K562 (cell line): ENCODE results near the gene FAM200A. TPM values are rescaled to one million over a fixed set of nuclear protein-coding genes. Genes with fewer than 3 reads are reported as not detected.

ENCODE experiments used
- ARNT ChIP-seq, 2 experiments: fragments of 450-650 bp; IDR thresholded peaks; 2 replicates each; pipeline ENCODE4 v1.6.1; 2016; ENCODE audit warnings: mild to moderate bottlenecking in 1 of 2
- ATF7 ChIP-seq: fragments of 450-650 bp; IDR thresholded peaks from 2 replicates; pipeline ENCODE4 v1.7.1; 2014; ENCODE audit warnings: mild to moderate bottlenecking, moderate library complexity
- CBFB ChIP-seq: sonication (generic); formaldehyde crosslinking; IDR thresholded peaks from 2 replicates; pipeline ENCODE4 v1.4.0; 2020; ENCODE audit warnings: mild to moderate bottlenecking, missing genetic modification reagents
- CSDE1 ChIP-seq, 2 experiments: fragments of 450-650 bp; IDR thresholded peaks; 2 replicates each; pipeline ENCODE4 v1.6.1; 2016; ENCODE audit warnings: mild to moderate bottlenecking in 1 of 2
- ELF2 ChIP-seq: fragments of 250-450 bp; sonication (Bioruptor Pico); IDR thresholded peaks from 2 replicates; pipeline ENCODE4 v1.5.0; 2021; ENCODE audit warnings: mild to moderate bottlenecking
- ESRRA ChIP-seq: fragments of 450-650 bp; IDR thresholded peaks from 2 replicates; pipeline ENCODE4 v1.6.1; 2014; ENCODE audit warnings: low read depth, mild to moderate bottlenecking, moderate library complexity, borderline replicate concordance
- FOXM1 ChIP-seq, 2 experiments: fragments of 450-650 bp in 1 of 2; sonication (generic) in 1 of 2; formaldehyde crosslinking in 1 of 2; IDR thresholded peaks; 2 replicates each; pipeline versions ENCODE4 v1.6.1 to v1.9.0; 2017 to 2022; ENCODE audit warnings: low read depth in 2 of 2, mild to moderate bottlenecking in 2 of 2, missing genetic modification reagents in 1 of 2, moderate library complexity in 1 of 2
- MCM7 ChIP-seq, 2 experiments: fragments of 450-650 bp; IDR thresholded peaks; 2 replicates each; pipeline ENCODE4 v1.6.1; 2016 to 2018
- PHF8 ChIP-seq: fragments of 200-600 bp; sonication (generic); IDR thresholded peaks from 2 replicates; pipeline ENCODE4 v1.6.1; 2012; ENCODE audit warnings: mixed run types, mild to moderate bottlenecking, inconsistent platforms, low read length, moderate library complexity, borderline replicate concordance
- POLR2AphosphoS2 ChIP-seq: IDR thresholded peaks from 2 replicates; pipeline ENCODE4 v1.6.1; 2012; ENCODE audit warnings: low read length, improper control_type of control experiment
- SMAD4 ChIP-seq: fragments of 250-450 bp; sonication (Bioruptor Pico); conservative IDR thresholded peaks from 2 replicates; pipeline ENCODE4 v1.8.0; 2021; ENCODE audit warnings: inconsistent platforms, mild to moderate bottlenecking, moderate library complexity
- STAT5A ChIP-seq: IDR thresholded peaks from 2 replicates; pipeline ENCODE4 v1.6.1; 2012; ENCODE audit warnings: low read length, inconsistent platforms, borderline replicate concordance
- TAF7 ChIP-seq: fragments of 450-650 bp; IDR thresholded peaks from 2 replicates; pipeline ENCODE4 v1.6.1; 2016; ENCODE audit warnings: missing genetic modification characterization, missing compliant biosample characterization
- TBP ChIP-seq: optimal IDR thresholded peaks from 2 replicates; pipeline ENCODE3; 2011; ENCODE audit warnings: low read depth, low read length, improper control_type of control experiment
- TRIM24 ChIP-seq, 2 experiments: fragments of 450-650 bp; IDR thresholded peaks; 2 replicates each; pipeline ENCODE4 v1.6.1; 2016
- ZBTB17 ChIP-seq: fragments of 450-650 bp; formaldehyde crosslinking; IDR thresholded peaks from 2 replicates; pipeline ENCODE4 v1.4.0; 2020; ENCODE audit warnings: mild to moderate bottlenecking
- polyA plus RNA-seq, 8 experiments: library from polyadenylated mRNA; depleted of rRNA in 4 of 8; stranded (reverse) in 5 of 8; unstranded in 3 of 8; fragments of >200 nt; fragmentation: Nextera tagmentation in 2 of 8; fragmentation: Illumina TruSeq in 1 of 8; extraction: Ambion mirVana in 2 of 8; extraction: Trizol in 1 of 8; gene quantifications; 2 replicates each; pipeline versions ENCODE4 v1.2.1 to v1.2.3, GENCODE V29; 2011 to 2014; ENCODE audit warnings: inconsistent platforms in 1 of 8, missing spikeins in 1 of 8
- total RNA-seq, 7 experiments: library from RNA; depleted of rRNA in 6 of 7; stranded (reverse); fragments of >200 nt in 6 of 7; fragmentation: Illumina TruSeq in 2 of 7; extraction: Trizol in 2 of 7; gene quantifications; 2 replicates each; pipeline versions ENCODE4 v1.2.1 to v1.2.3, GENCODE V29; 2011 to 2021; ENCODE audit warnings: low replicate concordance in 1 of 7
- TF ChIP-seq, protein P1 (sequence below), 2 experiments: fragments of 450-650 bp in 1 of 2; sonication (generic) in 1 of 2; formaldehyde crosslinking; conservative IDR thresholded peaks; 2 replicates each; pipeline versions ENCODE4 v1.4.0 to v1.8.1; 2020 to 2022; ENCODE audit warnings: mild to moderate bottlenecking in 1 of 2, missing genetic modification reagents in 1 of 2
- TF ChIP-seq, protein P2 (sequence below): fragments of 200-800 bp; sonication (Bioruptor generic); IDR thresholded peaks from 2 replicates; pipeline ENCODE4 v1.6.1; 2017; ENCODE audit warnings: missing genetic modification characterization, missing compliant biosample characterization
- TF ChIP-seq, protein P3 (sequence below): fragments of 450-650 bp; formaldehyde crosslinking; IDR thresholded peaks from 2 replicates; pipeline ENCODE4 v1.4.0; 2020; ENCODE audit warnings: mild to moderate bottlenecking
- TF ChIP-seq, protein P4 (sequence below): fragments of 450-650 bp; IDR thresholded peaks from 2 replicates; pipeline ENCODE4 v1.6.1; 2016
- TF ChIP-seq, protein P5 (sequence below): fragments of 200-800 bp; sonication (Bioruptor generic); IDR thresholded peaks from 2 replicates; pipeline ENCODE4 v1.6.1; 2017; ENCODE audit warnings: missing genetic modification characterization, missing compliant biosample characterization

Gene FAM200A
- total and polyA plus RNA-seq, 9 of the 15 experiments (the other 6 are each of a cell fraction or from before 2014, with no cell fraction given) = 3.3 to 11.2 (median 8.3) TPM

DNA sequence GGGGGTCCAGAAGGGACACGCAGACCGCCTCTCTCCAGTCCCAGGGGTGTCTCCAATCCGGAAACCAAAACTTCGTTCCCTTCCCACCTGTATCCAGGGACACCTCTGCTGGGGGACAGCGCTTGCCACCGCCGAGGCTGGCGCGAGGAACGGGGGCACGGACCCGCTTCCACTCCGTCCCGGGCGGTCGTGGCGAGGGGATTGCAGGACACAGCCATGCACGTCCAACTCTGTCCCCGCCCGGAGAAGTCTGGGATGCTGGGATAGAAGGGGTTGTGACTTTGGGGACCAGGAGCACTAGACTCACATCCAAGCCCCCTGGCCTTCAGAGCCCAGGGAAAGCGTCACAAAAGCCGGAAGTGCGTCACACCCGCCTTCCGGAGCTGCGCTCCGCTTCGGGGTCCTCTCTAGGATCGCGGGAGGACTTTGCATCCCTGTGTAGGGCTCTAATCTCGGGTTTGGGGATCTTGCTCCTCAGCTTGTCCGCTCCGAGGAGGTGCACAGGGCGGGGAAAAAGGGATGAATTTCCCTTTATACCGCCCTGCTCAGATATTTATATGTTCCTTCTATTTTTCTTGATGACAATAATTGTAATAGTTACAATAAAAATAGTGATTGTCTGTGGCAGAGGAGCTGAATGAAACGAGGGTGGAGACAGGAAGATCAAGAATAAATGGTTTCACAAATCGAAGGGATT, at the start of gene FAM200A (continued):
- TF ChIP-seq, protein P1, sequence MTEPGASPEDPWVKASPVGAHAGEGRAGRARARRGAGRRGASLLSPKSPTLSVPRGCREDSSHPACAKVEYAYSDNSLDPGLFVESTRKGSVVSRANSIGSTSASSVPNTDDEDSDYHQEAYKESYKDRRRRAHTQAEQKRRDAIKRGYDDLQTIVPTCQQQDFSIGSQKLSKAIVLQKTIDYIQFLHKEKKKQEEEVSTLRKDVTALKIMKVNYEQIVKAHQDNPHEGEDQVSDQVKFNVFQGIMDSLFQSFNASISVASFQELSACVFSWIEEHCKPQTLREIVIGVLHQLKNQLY (CRISPR knock-in tag; conservative IDR thresholded peaks at IDR 0.05) = 0 out of 4 replicates have a peak, but pooled peaks of 1 of the 2 experiments have one; percentile 82
- peak; percentile 70 for TF ChIP-seq ESRRA
- 0 out of 4 replicates have a peak, but pooled peaks of 1 of the 2 experiments have one; percentile 20 for TF ChIP-seq TRIM24 (IDR thresholded peaks at IDR 0.05)
- TF ChIP-seq POLR2AphosphoS2 = peak; percentile 73; the same call in 1 of the 2 replicates
- TF ChIP-seq ARNT (IDR thresholded peaks at IDR 0.05) = peak in 1 of 2 experiments; percentile 85; a peak in 1 of 4 replicates
- TF ChIP-seq, protein P2, sequence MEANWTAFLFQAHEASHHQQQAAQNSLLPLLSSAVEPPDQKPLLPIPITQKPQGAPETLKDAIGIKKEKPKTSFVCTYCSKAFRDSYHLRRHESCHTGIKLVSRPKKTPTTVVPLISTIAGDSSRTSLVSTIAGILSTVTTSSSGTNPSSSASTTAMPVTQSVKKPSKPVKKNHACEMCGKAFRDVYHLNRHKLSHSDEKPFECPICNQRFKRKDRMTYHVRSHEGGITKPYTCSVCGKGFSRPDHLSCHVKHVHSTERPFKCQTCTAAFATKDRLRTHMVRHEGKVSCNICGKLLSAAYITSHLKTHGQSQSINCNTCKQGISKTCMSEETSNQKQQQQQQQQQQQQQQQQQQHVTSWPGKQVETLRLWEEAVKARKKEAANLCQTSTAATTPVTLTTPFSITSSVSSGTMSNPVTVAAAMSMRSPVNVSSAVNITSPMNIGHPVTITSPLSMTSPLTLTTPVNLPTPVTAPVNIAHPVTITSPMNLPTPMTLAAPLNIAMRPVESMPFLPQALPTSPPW (CRISPR knock-in tag) = peak; percentile 67
- TF ChIP-seq ATF7 = peak; percentile 84
- peak; percentile 43; the same call in 1 of the 2 replicates for TF ChIP-seq TAF7
- TF ChIP-seq, protein P3, sequence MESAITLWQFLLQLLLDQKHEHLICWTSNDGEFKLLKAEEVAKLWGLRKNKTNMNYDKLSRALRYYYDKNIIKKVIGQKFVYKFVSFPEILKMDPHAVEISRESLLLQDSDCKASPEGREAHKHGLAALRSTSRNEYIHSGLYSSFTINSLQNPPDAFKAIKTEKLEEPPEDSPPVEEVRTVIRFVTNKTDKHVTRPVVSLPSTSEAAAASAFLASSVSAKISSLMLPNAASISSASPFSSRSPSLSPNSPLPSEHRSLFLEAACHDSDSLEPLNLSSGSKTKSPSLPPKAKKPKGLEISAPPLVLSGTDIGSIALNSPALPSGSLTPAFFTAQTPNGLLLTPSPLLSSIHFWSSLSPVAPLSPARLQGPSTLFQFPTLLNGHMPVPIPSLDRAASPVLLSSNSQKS (CRISPR knock-in tag) = no peak
- TF ChIP-seq, protein P4, sequence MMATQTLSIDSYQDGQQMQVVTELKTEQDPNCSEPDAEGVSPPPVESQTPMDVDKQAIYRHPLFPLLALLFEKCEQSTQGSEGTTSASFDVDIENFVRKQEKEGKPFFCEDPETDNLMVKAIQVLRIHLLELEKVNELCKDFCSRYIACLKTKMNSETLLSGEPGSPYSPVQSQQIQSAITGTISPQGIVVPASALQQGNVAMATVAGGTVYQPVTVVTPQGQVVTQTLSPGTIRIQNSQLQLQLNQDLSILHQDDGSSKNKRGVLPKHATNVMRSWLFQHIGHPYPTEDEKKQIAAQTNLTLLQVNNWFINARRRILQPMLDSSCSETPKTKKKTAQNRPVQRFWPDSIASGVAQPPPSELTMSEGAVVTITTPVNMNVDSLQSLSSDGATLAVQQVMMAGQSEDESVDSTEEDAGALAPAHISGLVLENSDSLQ = peak; percentile 52; the same call in 1 of the 2 replicates
- peak; percentile 97; the same call in 1 of the 2 replicates for TF ChIP-seq PHF8
- TF ChIP-seq, protein P5, sequence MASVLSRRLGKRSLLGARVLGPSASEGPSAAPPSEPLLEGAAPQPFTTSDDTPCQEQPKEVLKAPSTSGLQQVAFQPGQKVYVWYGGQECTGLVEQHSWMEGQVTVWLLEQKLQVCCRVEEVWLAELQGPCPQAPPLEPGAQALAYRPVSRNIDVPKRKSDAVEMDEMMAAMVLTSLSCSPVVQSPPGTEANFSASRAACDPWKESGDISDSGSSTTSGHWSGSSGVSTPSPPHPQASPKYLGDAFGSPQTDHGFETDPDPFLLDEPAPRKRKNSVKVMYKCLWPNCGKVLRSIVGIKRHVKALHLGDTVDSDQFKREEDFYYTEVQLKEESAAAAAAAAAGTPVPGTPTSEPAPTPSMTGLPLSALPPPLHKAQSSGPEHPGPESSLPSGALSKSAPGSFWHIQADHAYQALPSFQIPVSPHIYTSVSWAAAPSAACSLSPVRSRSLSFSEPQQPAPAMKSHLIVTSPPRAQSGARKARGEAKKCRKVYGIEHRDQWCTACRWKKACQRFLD (CRISPR knock-in tag) = no peak
- TF ChIP-seq ELF2 (CRISPR knock-in tag) = peak; percentile 85
- peak; percentile 88; the same call in 1 of the 2 replicates for TF ChIP-seq CBFB (CRISPR knock-in tag)
- TF ChIP-seq SMAD4 (CRISPR knock-in tag) = 0 out of 2 replicates have a peak, but pooled peaks have one; percentile 20
- peak; percentile 69 for TF ChIP-seq TBP
- no peak for TF ChIP-seq FOXM1 (IDR thresholded peaks at IDR 0.05; ENCODE audit: low read depth)
- TF ChIP-seq FOXM1 (CRISPR knock-in tag; IDR thresholded peaks at IDR 0.05; ENCODE audit: low read depth) = peak; percentile 80
- TF ChIP-seq CSDE1 (IDR thresholded peaks at IDR 0.05) = peak in 1 of 2 experiments; percentile 77; a peak in 2 of 4 replicates
- no peak for TF ChIP-seq MCM7 (IDR thresholded peaks at IDR 0.05)
- peak; percentile 66; the same call in 1 of the 2 replicates for TF ChIP-seq ZBTB17 (CRISPR knock-in tag)
- TF ChIP-seq STAT5A = peak; percentile 48
